SHP77 (cell line): ENCODE data around the gene MRPL54.
A peak's percentile ranks its signal among the peaks of the same experiment; 100 is the strongest.

Experiments used
- DNase-seq, 2 experiments: peaks; one replicate each; lab custom pipeline; 2025; lab: John Stamatoyannopoulos, UW

Gene MRPL54

DNA sequence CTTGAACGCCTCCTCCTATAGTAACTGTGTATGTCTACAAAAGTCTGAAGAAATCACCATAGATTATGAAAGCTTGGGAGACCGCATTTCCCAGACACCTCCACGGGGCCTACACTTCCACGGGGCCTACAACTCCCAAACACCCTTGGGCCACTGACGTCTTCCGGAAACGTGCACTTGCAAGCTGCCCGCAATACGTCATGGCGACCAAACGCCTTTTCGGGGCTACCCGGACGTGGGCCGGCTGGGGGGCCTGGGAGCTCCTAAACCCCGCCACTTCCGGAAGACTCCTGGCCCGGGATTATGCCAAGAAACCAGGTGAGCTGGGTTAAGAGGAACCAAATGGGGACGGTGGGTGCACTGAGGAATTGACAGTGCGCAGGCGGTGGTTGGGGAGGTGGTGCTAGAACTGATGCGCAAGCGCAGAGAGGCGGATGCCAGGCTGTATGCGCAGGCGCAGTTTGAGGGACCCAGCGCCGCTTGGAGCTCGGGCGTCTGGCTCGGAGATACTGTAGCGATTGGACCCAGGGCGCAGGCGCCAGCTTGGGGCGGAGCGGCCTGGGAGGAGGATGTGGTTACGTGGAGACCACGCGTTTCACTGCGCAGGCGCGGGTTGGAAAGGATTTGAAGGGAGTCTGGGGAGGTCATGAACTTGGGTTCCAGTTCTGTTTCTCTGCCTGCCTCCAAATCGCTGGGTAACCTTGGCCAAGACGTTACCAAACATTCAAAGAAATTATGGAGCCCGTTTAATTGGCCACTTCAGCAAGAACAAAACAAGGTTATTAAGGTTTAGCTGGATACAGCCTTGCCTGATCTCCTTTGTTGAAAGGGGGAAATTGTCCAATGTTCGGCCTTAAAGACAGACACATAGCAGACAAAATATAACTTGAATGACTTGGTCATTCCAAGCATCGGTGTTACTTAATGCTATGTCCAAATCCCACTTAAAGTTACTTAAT lies at the start of gene MRPL54:
Gene MRPL54, plus strand, starts transcription at position 182 of the 959 bp plus-strand sequence. Its CDS starts 19 bp downstream, at position 201.
- DNase-seq = peak; percentile 97

DNA sequence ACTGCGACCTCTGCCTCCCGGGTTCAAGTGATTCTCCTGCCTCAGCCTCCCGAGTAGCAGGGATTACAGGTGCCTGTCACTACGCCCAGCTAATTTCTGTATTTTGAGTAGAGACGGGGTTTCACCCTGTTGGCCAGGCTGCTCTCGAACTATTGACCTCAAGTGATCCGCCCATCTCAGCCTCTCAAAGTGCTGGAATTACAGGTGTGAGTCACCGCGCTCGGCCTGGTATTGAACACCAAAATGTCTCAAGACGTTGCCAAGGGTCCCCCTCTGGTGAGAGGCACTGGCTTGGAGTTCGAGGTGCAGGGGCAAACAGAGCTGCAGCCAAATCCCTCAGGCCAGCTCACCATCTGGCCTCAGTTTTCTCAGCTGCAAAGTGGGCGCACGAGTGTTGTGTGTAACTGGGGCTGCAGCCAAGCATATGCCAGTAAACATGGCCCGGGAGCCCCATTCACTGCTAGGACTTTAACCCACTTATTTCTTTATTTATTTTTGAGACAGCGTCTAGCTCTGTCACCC lies 46.3 kb upstream of the MRPL54 start:
- DNase-seq = no peak

- no peak for DNase-seq
Observed at GRCh38 chr19:3719868-3720267, 42.6 kb upstream of the MRPL54 start.

DNA sequence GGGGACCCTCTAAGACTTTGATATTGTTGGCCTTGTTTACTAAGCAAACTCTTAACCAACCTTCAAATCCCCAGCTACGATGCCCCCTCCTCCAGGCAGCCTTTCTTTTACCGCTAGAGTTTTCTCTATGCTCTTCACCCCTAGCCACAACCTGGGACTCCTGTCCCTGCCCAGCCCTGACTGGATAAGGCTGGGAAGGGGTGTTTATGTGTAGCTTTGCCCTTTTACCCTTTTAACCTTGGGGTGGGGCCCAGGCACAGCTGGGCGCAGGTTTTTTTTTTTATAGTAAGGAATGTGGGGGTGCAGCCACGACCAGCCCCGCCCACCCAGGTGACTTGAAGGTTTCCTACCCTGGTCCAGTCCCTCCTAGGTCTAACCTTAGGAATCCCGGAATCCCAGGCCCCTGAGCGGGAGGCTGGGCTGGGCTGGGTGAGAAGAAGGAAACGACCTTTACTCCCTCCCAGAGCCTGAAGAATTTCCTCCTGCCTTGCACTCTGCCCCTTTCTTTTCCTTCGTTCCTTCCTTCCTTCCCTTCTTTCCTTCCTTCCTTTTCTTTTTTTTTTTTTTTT lies 42.0 kb upstream of the MRPL54 start:
- no peak for DNase-seq

GRCh38 chr19:3721131-3721886 lies 41.2 kb upstream of the MRPL54 start:
- DNase-seq = peak; percentile 70 to 82

DNA sequence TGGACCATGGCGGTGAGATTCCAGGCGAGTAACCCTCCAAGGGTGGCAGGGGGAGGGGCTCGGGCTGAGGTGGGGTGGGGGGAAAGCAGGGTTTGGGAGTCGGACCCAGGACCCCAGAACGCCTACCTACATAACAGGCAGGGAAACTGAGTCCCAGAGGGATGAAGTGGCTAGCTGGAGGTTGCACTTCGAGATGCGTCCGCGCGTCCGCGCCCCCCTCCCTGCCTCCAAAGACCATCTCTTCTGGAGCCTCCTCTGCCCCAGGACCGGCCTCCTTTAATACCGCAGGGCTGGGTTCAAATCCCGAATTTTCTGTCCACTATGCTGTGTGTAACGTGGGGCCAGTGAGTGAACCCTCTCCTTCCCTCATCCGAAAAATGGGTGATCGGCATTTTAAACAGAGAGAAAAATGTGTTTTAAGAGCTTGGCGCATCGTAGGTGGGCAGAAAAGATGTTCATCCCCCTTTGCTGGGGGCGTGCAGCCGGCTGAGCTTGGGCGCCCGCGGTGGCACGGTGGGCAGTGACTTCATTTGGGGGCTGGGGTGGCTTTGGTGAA lies 40.5 kb upstream of the MRPL54 start:
- DNase-seq = no peak

- no peak for DNase-seq
Observed at GRCh38 chr19:3722443-3723109, 39.9 kb upstream of the MRPL54 start.

GRCh38 chr19:3723110-3723488 lies 39.4 kb upstream of the MRPL54 start:
- DNase-seq = no peak

DNA sequence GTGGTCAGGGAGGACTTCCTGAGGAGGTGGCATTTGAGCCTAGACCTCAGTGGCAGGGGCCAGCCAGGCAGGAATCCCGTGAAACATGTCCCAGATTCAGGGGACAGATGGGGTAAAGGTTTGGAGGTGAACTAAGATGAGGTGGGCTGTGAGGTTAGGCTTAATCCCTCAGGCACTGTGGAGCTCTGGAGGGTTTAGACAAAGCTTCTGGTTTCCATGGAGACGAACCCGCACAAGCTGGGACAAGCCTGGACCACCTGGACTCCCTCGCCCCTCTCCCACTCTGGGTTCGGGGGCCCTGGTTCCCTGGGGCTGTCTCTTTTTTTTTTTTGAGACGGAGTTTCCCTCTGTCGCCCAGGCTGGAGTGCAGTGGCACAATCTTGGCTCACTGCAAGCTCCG lies 38.6 kb upstream of the MRPL54 start:
- no peak for DNase-seq

- no peak for DNase-seq
Observed at GRCh38 chr19:3725121-3725520, 37.4 kb upstream of the MRPL54 start.

DNA sequence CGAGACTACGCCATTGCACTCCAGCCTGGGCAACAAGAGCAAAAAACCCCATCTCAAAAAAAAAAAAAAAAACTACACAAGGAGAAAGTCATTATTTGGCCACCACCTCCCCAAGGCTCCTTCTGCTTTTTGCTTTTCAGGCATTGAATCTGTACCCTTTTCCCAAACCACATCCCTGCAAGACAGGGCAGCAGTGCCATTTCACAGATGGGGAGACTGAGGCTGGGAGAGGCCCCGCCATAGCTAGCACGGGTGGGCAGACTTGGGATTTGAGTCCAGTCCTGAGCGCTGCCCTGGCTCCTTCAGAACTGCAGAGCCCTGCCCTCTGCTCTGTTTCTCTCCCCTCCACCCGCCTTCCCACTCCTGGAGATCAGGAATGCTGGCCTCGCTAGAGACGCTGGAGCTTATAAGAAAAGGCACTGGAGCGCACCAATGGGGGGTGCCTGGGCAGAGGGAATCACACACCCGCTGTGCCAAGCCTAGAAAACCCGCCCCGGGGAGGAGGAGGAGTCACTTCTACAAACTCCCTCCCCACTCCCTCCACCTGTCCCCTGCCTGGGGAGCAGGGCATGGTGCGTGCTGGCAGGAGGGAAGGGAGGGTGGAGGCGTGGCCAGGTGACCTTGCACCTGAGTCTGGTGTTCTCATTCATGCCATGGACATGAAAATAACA lies 36.7 kb upstream of the MRPL54 start:
- DNase-seq = no peak

DNA sequence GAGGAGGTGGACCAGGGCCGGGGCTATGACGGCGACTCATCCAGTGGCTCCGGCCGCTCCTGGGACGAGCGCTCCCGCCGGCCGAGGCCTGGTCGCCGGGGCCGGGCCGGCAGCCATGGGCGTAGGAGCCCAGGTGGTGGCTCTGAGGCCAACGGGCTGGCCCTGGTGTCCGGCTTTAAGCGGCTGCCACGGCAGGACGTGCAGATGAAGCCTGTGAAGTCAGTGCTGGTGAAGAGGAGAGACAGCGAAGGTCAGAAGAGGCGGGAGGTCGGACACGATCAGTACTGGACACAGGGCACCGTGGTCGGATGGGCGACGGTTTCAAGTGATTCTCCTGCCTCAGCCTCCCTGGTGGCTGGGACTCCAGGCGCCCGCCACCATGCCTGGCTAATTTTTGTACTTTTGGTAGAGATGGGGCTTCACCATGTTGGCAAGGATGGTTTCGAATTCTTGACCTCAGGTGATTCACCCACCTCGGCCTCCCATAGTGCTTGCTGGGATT lies 32.0 kb upstream of the MRPL54 start:
- no peak for DNase-seq

DNA sequence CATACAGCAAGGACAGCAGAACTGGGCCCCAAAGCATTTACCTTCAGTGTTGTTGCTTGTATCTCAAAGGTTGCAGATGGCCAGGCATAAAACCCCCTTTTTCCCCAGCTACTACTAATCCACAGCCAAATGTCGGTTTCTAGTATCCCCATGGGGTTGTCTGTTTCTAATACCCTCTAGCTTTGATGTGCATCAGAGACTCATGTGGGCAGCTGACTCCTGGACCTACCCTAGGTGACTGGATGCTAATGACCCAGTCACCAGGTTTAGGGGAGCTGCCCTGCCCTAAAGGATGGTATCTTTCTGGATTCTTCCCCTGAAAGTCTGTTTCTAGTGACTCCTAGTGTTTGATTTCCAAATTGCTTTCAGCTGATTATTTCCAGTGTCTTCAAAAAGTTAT lies 30.4 kb upstream of the MRPL54 start:
- DNase-seq = no peak

- DNase-seq = no peak
Observed at GRCh38 chr19:3733549-3734309, 28.8 kb upstream of the MRPL54 start.

DNA sequence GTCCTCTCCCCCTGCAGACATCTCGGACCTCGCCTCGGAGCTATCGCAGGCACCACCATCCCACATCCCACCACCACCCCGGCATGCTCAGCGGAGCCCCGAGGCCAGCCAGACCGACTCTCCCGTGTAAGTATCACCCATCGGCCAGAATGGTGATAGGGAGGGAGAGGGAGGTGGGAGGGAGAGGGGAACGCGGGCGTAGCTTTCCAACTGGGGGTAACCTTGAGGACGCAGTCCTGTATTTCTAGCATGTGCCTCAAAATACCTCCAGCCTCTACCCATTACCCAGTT lies 28.2 kb upstream of the MRPL54 start:
- no peak for DNase-seq

- no peak for DNase-seq
Observed at GRCh38 chr19:3736106-3736724, 26.3 kb upstream of the MRPL54 start.

- no peak for DNase-seq
Observed at GRCh38 chr19:3737487-3738205, 24.8 kb upstream of the MRPL54 start.

DNA sequence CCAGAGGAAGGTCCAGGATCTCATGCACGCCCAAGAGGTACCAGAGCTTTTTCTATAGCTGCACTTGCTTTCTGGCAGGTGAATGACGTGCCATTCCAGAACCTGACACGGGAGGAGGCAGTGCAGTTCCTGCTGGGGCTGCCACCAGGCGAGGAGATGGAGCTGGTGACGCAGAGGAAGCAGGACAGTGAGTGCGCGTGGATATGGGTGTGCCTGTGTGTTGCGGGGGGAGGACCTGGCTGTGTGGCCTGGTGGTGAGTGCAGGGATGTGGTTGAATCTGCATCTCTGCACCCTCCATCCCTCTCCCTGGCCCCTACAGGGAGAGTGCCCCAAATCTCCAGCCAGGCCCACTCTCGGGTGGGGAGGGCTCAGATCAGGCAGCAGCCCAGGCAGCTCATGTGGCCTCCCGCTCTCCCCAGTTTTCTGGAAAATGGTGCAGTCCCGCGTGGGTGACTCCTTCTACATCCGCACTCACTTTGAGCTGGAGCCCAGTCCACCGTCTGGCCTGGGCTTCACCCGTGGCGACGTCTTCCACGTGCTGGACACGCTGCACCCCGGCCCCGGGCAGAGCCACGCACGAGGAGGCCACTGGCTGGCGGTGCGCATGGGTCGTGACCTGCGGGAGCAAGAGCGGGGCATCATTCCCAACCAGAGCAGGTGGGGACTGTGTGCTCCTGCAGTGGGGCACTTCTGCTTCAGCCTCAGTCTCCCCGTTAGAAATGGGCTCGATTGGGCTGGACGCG lies 23.8 kb upstream of the MRPL54 start:
- no peak for DNase-seq
